Measurements from ENCODE around the gene JARID2.

- TF ChIP-seq POLR2AphosphoS5 (IDR thresholded peaks at IDR 0.05; ENCODE audit: insufficient read depth in 1 of 2, low read depth in 1 of 2): no peak
- TF ChIP-seq, protein P1, sequence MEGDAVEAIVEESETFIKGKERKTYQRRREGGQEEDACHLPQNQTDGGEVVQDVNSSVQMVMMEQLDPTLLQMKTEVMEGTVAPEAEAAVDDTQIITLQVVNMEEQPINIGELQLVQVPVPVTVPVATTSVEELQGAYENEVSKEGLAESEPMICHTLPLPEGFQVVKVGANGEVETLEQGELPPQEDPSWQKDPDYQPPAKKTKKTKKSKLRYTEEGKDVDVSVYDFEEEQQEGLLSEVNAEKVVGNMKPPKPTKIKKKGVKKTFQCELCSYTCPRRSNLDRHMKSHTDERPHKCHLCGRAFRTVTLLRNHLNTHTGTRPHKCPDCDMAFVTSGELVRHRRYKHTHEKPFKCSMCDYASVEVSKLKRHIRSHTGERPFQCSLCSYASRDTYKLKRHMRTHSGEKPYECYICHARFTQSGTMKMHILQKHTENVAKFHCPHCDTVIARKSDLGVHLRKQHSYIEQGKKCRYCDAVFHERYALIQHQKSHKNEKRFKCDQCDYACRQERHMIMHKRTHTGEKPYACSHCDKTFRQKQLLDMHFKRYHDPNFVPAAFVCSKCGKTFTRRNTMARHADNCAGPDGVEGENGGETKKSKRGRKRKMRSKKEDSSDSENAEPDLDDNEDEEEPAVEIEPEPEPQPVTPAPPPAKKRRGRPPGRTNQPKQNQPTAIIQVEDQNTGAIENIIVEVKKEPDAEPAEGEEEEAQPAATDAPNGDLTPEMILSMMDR (IDR thresholded peaks at IDR 0.05): no peak
- no peak for TF ChIP-seq POLR2A (IDR thresholded peaks at IDR 0.05)
Observed at GRCh38 chr6:15350386-15351083, 104.7 kb downstream of the JARID2 start.
